ENCODE data around the gene PHKA2.

Gene PHKA2

GRCh38 chrX:18983666-18984380, at the start of gene PHKA2:
PHKA2 (minus strand) TSS chrX:18984114; CDS start chrX:18983932, 182 bp downstream.
- peaks cover 4% of the 10 kb centered on the region; the same call in 1 of the 2 replicates for H3K36me3 ChIP-seq (ENCODE audit: low read depth)
- ATAC-seq (ENCODE audit: low read depth) (peak; percentile 68), DNase-seq (ENCODE audit: low spot score) (no peak)
- peak within 1 kb of the TSS; percentile 65 for H3K4me3 ChIP-seq (ENCODE audit: severe bottlenecking)
- H3K27ac ChIP-seq (ENCODE audit: poor library complexity, severe bottlenecking) = peak within 1 kb of the TSS; percentile 75
- no peaks in the 10 kb centered on the region for H3K27me3 ChIP-seq (ENCODE audit: insufficient read depth, poor library complexity, severe bottlenecking)
- H3K4me1 ChIP-seq (ENCODE audit: insufficient read depth, poor library complexity, severe bottlenecking) = no peaks in the 10 kb centered on the region
- TF ChIP-seq CTCF (IDR thresholded peaks at IDR 0.05; ENCODE audit: poor library complexity, severe bottlenecking) = no peak
- no peaks in the 10 kb centered on the region for H3K9me3 ChIP-seq (ENCODE audit: severe bottlenecking)

GRCh38 chrX:19030805-19031204, 46.9 kb upstream of the PHKA2 start:
- Histone ChIP-seq H3K36me3 (ENCODE audit: low read depth) (no peaks in the 10 kb centered on the region), H3K27me3 (ENCODE audit: insufficient read depth, poor library complexity, severe bottlenecking) (no peaks in the 10 kb centered on the region), H3K4me1 (ENCODE audit: insufficient read depth, poor library complexity, severe bottlenecking) (no peaks in the 10 kb centered on the region), H3K9me3 (ENCODE audit: severe bottlenecking) (no peaks in the 10 kb centered on the region), H3K27ac (ENCODE audit: poor library complexity, severe bottlenecking) (no peak overlapping the region), H3K4me3 (ENCODE audit: severe bottlenecking) (no peak overlapping the region)
- ATAC-seq (ENCODE audit: low read depth) (peak; percentile 52), DNase-seq (ENCODE audit: low spot score) (no peak)
- no peak for TF ChIP-seq CTCF (IDR thresholded peaks at IDR 0.05; ENCODE audit: poor library complexity, severe bottlenecking)

GRCh38 chrX:19028560-19028959, 44.6 kb upstream of the PHKA2 start:
- Histone ChIP-seq H3K9me3 (ENCODE audit: severe bottlenecking) (no peaks in the 10 kb centered on the region), H3K4me1 (ENCODE audit: insufficient read depth, poor library complexity, severe bottlenecking) (no peaks in the 10 kb centered on the region), H3K27me3 (ENCODE audit: insufficient read depth, poor library complexity, severe bottlenecking) (no peaks in the 10 kb centered on the region), H3K36me3 (ENCODE audit: low read depth) (no peaks in the 10 kb centered on the region), H3K4me3 (ENCODE audit: severe bottlenecking) (no peak overlapping the region), H3K27ac (ENCODE audit: poor library complexity, severe bottlenecking) (no peak overlapping the region)
- DNase-seq (ENCODE audit: low spot score) = no peak
- TF ChIP-seq CTCF (IDR thresholded peaks at IDR 0.05; ENCODE audit: poor library complexity, severe bottlenecking) = no peak
- ATAC-seq (ENCODE audit: low read depth) = no peak

GRCh38 chrX:19024366-19024765, 40.5 kb upstream of the PHKA2 start:
- H3K9me3 ChIP-seq (ENCODE audit: severe bottlenecking) = no peaks in the 10 kb centered on the region
- no peak for ATAC-seq (ENCODE audit: low read depth)
- no peaks in the 10 kb centered on the region for H3K36me3 ChIP-seq (ENCODE audit: low read depth)
- no peak overlapping the region for H3K27ac ChIP-seq (ENCODE audit: poor library complexity, severe bottlenecking)
- no peak for DNase-seq (ENCODE audit: low spot score)
- no peaks in the 10 kb centered on the region for H3K27me3 ChIP-seq (ENCODE audit: insufficient read depth, poor library complexity, severe bottlenecking)
- H3K4me1 ChIP-seq (ENCODE audit: insufficient read depth, poor library complexity, severe bottlenecking) = peaks cover 4% of the 10 kb centered on the region
- TF ChIP-seq CTCF (IDR thresholded peaks at IDR 0.05; ENCODE audit: poor library complexity, severe bottlenecking) = no peak
- H3K4me3 ChIP-seq (ENCODE audit: severe bottlenecking) = no peak overlapping the region

GRCh38 chrX:19019996-19020395, 36.1 kb upstream of the PHKA2 start:
- TF ChIP-seq CTCF (IDR thresholded peaks at IDR 0.05; ENCODE audit: poor library complexity, severe bottlenecking) = no peak
- no peaks in the 10 kb centered on the region for H3K9me3 ChIP-seq (ENCODE audit: severe bottlenecking)
- no peaks in the 10 kb centered on the region for H3K36me3 ChIP-seq (ENCODE audit: low read depth)
- DNase-seq (ENCODE audit: low spot score) = no peak
- H3K4me3 ChIP-seq (ENCODE audit: severe bottlenecking) = no peak overlapping the region
- H3K27me3 ChIP-seq (ENCODE audit: insufficient read depth, poor library complexity, severe bottlenecking) = no peaks in the 10 kb centered on the region
- peaks cover 4% of the 10 kb centered on the region for H3K4me1 ChIP-seq (ENCODE audit: insufficient read depth, poor library complexity, severe bottlenecking)
- H3K27ac ChIP-seq (ENCODE audit: poor library complexity, severe bottlenecking) = peak overlapping the region; percentile 82
- peak; percentile 86 for ATAC-seq (ENCODE audit: low read depth)
